ENCODE results near the gene FAM229A. TPM values are rescaled to one million over a fixed set of nuclear protein-coding genes. Genes with fewer than 3 reads are reported as not detected.

The FAM229A gene
- total and polyA plus RNA-seq, 10 donors, result 10.5 to 27.6 (median 14.0) TPM

DNA sequence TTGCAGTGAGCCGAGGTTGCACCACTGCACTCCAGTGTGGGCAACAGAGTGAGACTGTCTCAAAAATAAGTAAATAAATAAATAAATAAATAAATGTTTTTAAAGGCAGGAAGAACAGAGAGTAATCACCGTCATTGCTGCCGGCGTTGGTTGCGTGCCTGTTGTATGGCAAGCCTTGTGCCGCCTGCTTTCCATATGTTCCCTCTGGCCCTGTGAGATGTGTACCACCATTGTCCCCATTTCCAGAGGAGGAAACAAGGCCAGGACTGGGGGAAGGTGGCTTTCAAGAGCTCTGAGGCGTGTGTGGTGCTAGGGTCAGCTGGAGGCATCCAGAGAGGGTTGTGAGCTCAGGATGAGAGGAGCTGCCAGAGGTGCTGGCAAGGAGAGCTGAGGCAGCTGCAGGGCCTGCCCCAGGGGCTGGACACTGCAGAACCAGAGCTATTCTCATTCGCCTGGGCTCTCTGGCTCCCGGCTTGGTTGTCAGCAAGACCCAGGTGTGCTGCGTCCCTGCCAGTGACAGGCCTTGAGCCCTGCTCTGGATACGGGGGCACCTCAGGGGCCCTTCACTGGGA is 21.0 kb downstream of the FAM229A start:
- Histone ChIP-seq H3K27me3 (replicated peaks in 1 of 7) (no peaks in the 10 kb centered on the region), H3K36me3 (no peaks in the 10 kb centered on the region), H3K27ac (no peak overlapping the region), H3K4me1 (peaks cover 24 to 81% (median 59%) of the 10 kb centered on the region in 6 donors), H3K4me3 (no peak overlapping the region), H3K9me3 (no peaks in the 10 kb centered on the region)
- TF ChIP-seq, protein P1, sequence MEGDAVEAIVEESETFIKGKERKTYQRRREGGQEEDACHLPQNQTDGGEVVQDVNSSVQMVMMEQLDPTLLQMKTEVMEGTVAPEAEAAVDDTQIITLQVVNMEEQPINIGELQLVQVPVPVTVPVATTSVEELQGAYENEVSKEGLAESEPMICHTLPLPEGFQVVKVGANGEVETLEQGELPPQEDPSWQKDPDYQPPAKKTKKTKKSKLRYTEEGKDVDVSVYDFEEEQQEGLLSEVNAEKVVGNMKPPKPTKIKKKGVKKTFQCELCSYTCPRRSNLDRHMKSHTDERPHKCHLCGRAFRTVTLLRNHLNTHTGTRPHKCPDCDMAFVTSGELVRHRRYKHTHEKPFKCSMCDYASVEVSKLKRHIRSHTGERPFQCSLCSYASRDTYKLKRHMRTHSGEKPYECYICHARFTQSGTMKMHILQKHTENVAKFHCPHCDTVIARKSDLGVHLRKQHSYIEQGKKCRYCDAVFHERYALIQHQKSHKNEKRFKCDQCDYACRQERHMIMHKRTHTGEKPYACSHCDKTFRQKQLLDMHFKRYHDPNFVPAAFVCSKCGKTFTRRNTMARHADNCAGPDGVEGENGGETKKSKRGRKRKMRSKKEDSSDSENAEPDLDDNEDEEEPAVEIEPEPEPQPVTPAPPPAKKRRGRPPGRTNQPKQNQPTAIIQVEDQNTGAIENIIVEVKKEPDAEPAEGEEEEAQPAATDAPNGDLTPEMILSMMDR (IDR thresholded peaks at IDR 0.05 in 8 of 11, conservative IDR thresholded peaks at IDR 0.05 in 3 of 11), result no peak
- no peak for TF ChIP-seq POLR2A (IDR thresholded peaks at IDR 0.05)
- TF ChIP-seq POLR2AphosphoS5 (IDR thresholded peaks at IDR 0.05), result no peak
- DNase-seq, result peak; percentile 38
- intact Hi-C loops (cut with DNase I; ENCODE audit: low total_unique reads), result no loop called here
- 92 to 97% (median 96%) methylated on average over 11 of the region's 11 CpGs for WGBS, 5 donors

DNA sequence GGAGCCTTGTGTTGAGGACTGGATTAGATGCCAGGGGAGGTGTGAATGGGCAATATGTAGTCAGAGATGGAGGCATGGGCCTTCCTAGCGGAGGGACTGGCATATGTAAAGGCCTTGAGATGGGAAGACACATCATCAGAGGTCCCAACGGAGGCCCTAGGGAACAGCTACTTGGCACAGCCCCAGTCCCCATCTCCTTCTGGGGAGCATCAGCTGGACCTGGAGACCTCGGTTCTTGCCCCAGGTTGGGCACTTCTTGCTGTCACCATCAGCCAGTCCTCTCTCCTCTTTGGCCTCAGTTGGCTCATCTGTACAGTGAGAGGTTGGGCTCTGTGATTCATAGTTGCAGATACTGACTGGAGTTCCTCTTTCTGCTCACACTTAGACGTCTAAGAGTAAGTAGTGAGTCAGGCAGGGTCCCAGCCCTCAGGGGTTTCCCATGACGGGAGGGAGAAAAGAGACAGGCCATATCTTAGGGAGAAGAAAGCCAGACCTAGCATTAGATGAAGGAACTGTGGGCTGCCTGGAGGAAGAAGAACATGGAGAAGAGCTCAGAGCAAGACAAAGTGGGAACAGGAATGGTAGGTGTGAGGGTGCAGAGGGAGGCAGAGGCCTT is 22.8 kb downstream of the FAM229A start:
- DNase-seq, result peak; percentile 72
- 55 to 69% (median 61%) methylated on average over 4 to 5 of the region's 5 CpGs for WGBS, 5 donors
- TF ChIP-seq POLR2A (IDR thresholded peaks at IDR 0.05), result no peak
- TF ChIP-seq POLR2AphosphoS5 (IDR thresholded peaks at IDR 0.05), result no peak
- TF ChIP-seq, protein P1 (IDR thresholded peaks at IDR 0.05 in 8 of 11, conservative IDR thresholded peaks at IDR 0.05 in 3 of 11), result no peak
- Histone ChIP-seq H3K4me3 (no peak overlapping the region), H3K9me3 (no peaks in the 10 kb centered on the region), H3K4me1 (peaks cover 29 to 79% (median 60%) of the 10 kb centered on the region in 6 donors), H3K27me3 (replicated peaks in 1 of 7) (peaks cover 0 to 4% (median 0%) of the 10 kb centered on the region in 7 donors), H3K27ac (peak overlapping the region in 2 of 8 donors; percentile 8 to 44), H3K36me3 (peaks cover 0 to 3% (median 0%) of the 10 kb centered on the region in 6 donors)
- intact Hi-C loops (cut with DNase I; ENCODE audit: low total_unique reads), result no loop called here

DNA sequence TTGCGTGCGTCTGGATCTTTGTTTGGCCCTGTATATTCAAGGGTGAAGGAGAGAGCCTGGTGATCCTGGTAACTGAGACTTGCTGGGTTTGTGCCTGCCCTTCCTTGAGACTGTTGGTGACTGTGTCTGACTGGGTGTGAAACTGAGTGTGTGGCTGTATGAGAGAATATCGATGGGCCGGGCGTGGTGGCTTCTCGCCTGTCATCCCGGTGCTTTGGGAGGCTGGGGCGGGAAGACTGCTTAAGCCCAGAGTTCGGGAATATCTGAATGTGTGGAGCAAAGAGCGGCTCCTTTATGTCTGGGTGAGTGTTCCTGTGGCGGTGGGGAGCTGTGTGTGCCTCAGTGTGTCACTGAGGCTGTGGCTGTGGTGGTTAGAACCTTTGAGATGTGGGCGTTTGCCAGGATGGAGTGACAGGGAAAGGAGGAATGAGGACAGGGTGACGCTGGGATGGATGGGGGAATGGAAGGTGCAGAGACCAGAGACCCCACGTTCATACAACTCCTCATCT is 23.6 kb downstream of the FAM229A start:
- Histone ChIP-seq H3K36me3 (peaks cover 0 to 10% (median 0%) of the 10 kb centered on the region in 6 donors), H3K9me3 (no peaks in the 10 kb centered on the region), H3K27ac (peak overlapping the region in 2 of 8 donors; percentile 90 to 91), H3K4me3 (no peak overlapping the region), H3K27me3 (replicated peaks in 1 of 7) (peaks cover 0 to 4% (median 0%) of the 10 kb centered on the region in 7 donors), H3K4me1 (peaks cover 34 to 85% (median 68%) of the 10 kb centered on the region in 6 donors)
- intact Hi-C loops (cut with DNase I; ENCODE audit: low total_unique reads), result no loop called here
- whole genome bisulfite sequencing, 5 donors, result 91 to 95% (median 93%) methylated on average over 14 of the region's 14 CpGs
- TF ChIP-seq, protein P1 (IDR thresholded peaks at IDR 0.05 in 8 of 11, conservative IDR thresholded peaks at IDR 0.05 in 3 of 11), result no peak
- TF ChIP-seq POLR2AphosphoS5 (IDR thresholded peaks at IDR 0.05), result no peak
- TF ChIP-seq POLR2A (IDR thresholded peaks at IDR 0.05), result no peak
- peak; percentile 62 for DNase-seq

All from spleen (tissue), 11 donors.